GM23338 (cell line): ENCODE data around the gene C1orf50. TPM values are rescaled to one million over a fixed set of nuclear protein-coding genes. Genes with fewer than 3 reads are reported as not detected.
"Not testable (repeated sequence)": the region's sequence is repeated elsewhere in the genome, so short reads cannot be mapped to it uniquely, and the experiment has no call there.

Experiments
- ATAC-seq: fragments of 200-7000 bp; cut with Tn5 transposase; 3 replicates; pipeline ENCODE4 v1.9.1; 2020
- DNase-seq: peaks from one replicate; pipeline ENCODE4 v3.0.0-alpha.2; 2015; ENCODE audit warnings: low spot score
- H2AFZ ChIP-seq: fragments of 200-600 bp; sonication (generic); 2 replicates; pipeline ENCODE4 v1.8.0; 2016; ENCODE audit warnings: antibody characterized with exemption, mild to moderate bottlenecking, moderate library complexity
- H3F3A ChIP-seq: fragments of 200-600 bp; sonication (generic); replicated peaks from 2 replicates; pipeline ENCODE4 v1.8.0; 2017; ENCODE audit warnings: antibody characterized with exemption, mixed run types, low read depth
- H3K27ac ChIP-seq: fragments of 200-600 bp; sonication (generic); 2 replicates; pipeline ENCODE4 v1.6.1; 2016; ENCODE audit warnings: low read depth
- H3K27me3 ChIP-seq: fragments of 200-600 bp; sonication (generic); 2 replicates; pipeline ENCODE4 v1.8.0; 2016; ENCODE audit warnings: mild to moderate bottlenecking, mixed run types, moderate library complexity; ENCODE audit not compliant: insufficient read depth
- H3K36me3 ChIP-seq: fragments of 200-600 bp; sonication (generic); 2 replicates; pipeline ENCODE4 v1.8.0; 2016; ENCODE audit warnings: mild to moderate bottlenecking; ENCODE audit not compliant: insufficient read depth
- H3K4me1 ChIP-seq: fragments of 200-600 bp; sonication (generic); 2 replicates; pipeline ENCODE4 v1.8.0; 2016; ENCODE audit warnings: mild to moderate bottlenecking, moderate library complexity; ENCODE audit not compliant: insufficient read depth
- H3K4me2 ChIP-seq: fragments of 200-600 bp; sonication (generic); 2 replicates; pipeline ENCODE4 v1.7.1; 2017; ENCODE audit warnings: mixed run types
- H3K4me3 ChIP-seq: fragments of 200-600 bp; sonication (generic); 2 replicates; pipeline ENCODE4 v1.6.1; 2016; ENCODE audit warnings: mixed run types
- H3K79me2 ChIP-seq: fragments of 200-600 bp; sonication (generic); replicated peaks from 2 replicates; pipeline ENCODE4 v1.8.0; 2017; ENCODE audit warnings: mild to moderate bottlenecking; ENCODE audit not compliant: insufficient read depth
- H3K9me2 ChIP-seq: fragments of 200-600 bp; sonication (generic); 2 replicates; pipeline ENCODE4 v1.8.0; 2017; ENCODE audit not compliant: insufficient read depth
- H4K20me1 ChIP-seq: fragments of 200-600 bp; sonication (generic); replicated peaks from 2 replicates; pipeline ENCODE4 v1.8.0; 2017; ENCODE audit warnings: mild to moderate bottlenecking; ENCODE audit not compliant: insufficient read depth
- H3K27ac Mint-ChIP-seq: 2 replicates; pipeline ENCODE4 v1.8.0; 2020; ENCODE audit warnings: inconsistent platforms, mild to moderate bottlenecking, moderate library complexity, mixed read lengths
- H3K27me3 Mint-ChIP-seq: 3 replicates; pipeline ENCODE4 v1.8.0; 2022; ENCODE audit warnings: low read depth, mild to moderate bottlenecking, moderate library complexity, mixed read lengths, inconsistent platforms; ENCODE audit not compliant: insufficient read depth, poor library complexity
- H3K36me3 Mint-ChIP-seq: 3 replicates; pipeline ENCODE4 v1.8.0; 2021; ENCODE audit warnings: low read depth, mild to moderate bottlenecking, inconsistent platforms, moderate library complexity, mixed read lengths
- H3K4me1 Mint-ChIP-seq: 3 replicates; pipeline ENCODE4 v1.8.0; 2020; ENCODE audit warnings: mild to moderate bottlenecking, inconsistent platforms, mixed read lengths
- H3K4me3 Mint-ChIP-seq: 3 replicates; pipeline ENCODE4 v1.8.0; 2021; ENCODE audit warnings: moderate library complexity, mild to moderate bottlenecking, inconsistent platforms, mixed read lengths
- H3K9me3 Mint-ChIP-seq: 3 replicates; pipeline ENCODE4 v1.8.0; 2020; ENCODE audit warnings: moderate library complexity, mild to moderate bottlenecking, inconsistent platforms, mixed read lengths
- CREB1 ChIP-seq: fragments of 250-450 bp; sonication (Bioruptor Pico); IDR thresholded peaks from 2 replicates; pipeline ENCODE4 v1.5.0; 2020; ENCODE audit warnings: low read depth, mild to moderate bottlenecking, moderate library complexity
- EZH2 ChIP-seq: fragments of 200-600 bp; sonication (generic); IDR thresholded peaks from one replicate; pipeline ENCODE4 v1.8.0; 2017; ENCODE audit warnings: antibody characterized with exemption, mild to moderate bottlenecking, low read depth; ENCODE audit not compliant: unreplicated experiment
- EZH2phosphoT487 ChIP-seq: fragments of 200-600 bp; sonication (generic); IDR thresholded peaks from one replicate; pipeline ENCODE4 v1.8.1; 2018; ENCODE audit warnings: antibody characterized with exemption; ENCODE audit not compliant: unreplicated experiment
- NANOG ChIP-seq: IDR thresholded peaks from 2 replicates; pipeline ENCODE4 v1.6.1; 2016; ENCODE audit warnings: antibody characterized with exemption, borderline replicate concordance
- POLR2AphosphoS5 ChIP-seq: IDR thresholded peaks from 2 replicates; pipeline ENCODE4 v1.6.1; 2016; ENCODE audit warnings: antibody characterized with exemption, low read depth
- STAT1 ChIP-seq: IDR thresholded peaks from one replicate; pipeline ENCODE4 v1.6.1; 2016; ENCODE audit warnings: antibody characterized with exemption; ENCODE audit not compliant: unreplicated experiment
- ZNF114 ChIP-seq: fragments of 250-450 bp; sonication (Bioruptor Pico); IDR thresholded peaks from 2 replicates; pipeline ENCODE4 v1.5.0; 2020; ENCODE audit warnings: mild to moderate bottlenecking, moderate library complexity
- polyA plus RNA-seq: library from polyadenylated mRNA; unstranded; fragments of >200 nt; fragmentation: Nextera tagmentation; extraction: Ambion mirVana; gene quantifications from 2 replicates; pipeline ENCODE4 v1.2.1, GENCODE V29; 2016
- total RNA-seq: library from RNA; depleted of rRNA; stranded (reverse); fragments of >200 nt; shearing (Covaris generic); gene quantifications from 2 replicates; pipeline ENCODE4 v1.2.3, GENCODE V29; 2014
- TF ChIP-seq, protein P1 (sequence below): fragments of 250-450 bp; sonication (Bioruptor Pico); IDR thresholded peaks from 2 replicates; pipeline ENCODE4 v1.5.0; 2020; ENCODE audit warnings: mild to moderate bottlenecking, moderate library complexity
- TF ChIP-seq, protein P2 (sequence below): IDR thresholded peaks from one replicate; pipeline ENCODE4 v1.6.1; 2018; ENCODE audit warnings: antibody characterized with exemption; ENCODE audit not compliant: unreplicated experiment
- TF ChIP-seq, protein P3 (sequence below), 2 experiments: fragments of 200-600 bp in 1 of 2; sonication (generic) in 1 of 2; conservative IDR thresholded peaks; 2 replicates each; pipeline versions ENCODE4 v1.5.1 to v1.6.1; 2016 to 2017; ENCODE audit warnings: antibody characterized with exemption in 2 of 2, low read depth in 2 of 2, mild to moderate bottlenecking in 2 of 2, moderate library complexity in 1 of 2

Gene C1orf50
- total and polyA plus RNA-seq, 2 experiments from 2014 or later = 4.4 to 4.7 TPM

DNA sequence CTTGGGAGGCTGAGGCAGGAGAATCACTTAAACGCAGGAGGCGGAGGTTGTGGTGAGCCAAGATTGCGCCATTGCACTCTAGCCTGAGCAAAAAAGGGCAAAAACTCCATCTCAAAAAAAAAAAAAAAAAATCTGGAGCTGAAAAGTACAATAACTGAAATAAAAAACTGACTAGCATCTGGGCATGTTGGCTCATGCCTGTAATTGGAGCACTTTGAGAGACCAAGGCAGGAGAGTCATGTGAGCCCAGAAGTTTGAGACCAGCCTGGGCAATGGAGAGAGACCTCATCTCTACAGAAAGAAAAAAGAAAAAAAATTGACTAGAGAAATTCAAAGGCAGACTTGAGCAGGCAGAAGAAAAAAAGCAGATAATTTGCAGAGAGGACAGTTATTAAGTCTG lies 45.1 kb upstream of the C1orf50 start (continued):
- TF ChIP-seq, protein P1, sequence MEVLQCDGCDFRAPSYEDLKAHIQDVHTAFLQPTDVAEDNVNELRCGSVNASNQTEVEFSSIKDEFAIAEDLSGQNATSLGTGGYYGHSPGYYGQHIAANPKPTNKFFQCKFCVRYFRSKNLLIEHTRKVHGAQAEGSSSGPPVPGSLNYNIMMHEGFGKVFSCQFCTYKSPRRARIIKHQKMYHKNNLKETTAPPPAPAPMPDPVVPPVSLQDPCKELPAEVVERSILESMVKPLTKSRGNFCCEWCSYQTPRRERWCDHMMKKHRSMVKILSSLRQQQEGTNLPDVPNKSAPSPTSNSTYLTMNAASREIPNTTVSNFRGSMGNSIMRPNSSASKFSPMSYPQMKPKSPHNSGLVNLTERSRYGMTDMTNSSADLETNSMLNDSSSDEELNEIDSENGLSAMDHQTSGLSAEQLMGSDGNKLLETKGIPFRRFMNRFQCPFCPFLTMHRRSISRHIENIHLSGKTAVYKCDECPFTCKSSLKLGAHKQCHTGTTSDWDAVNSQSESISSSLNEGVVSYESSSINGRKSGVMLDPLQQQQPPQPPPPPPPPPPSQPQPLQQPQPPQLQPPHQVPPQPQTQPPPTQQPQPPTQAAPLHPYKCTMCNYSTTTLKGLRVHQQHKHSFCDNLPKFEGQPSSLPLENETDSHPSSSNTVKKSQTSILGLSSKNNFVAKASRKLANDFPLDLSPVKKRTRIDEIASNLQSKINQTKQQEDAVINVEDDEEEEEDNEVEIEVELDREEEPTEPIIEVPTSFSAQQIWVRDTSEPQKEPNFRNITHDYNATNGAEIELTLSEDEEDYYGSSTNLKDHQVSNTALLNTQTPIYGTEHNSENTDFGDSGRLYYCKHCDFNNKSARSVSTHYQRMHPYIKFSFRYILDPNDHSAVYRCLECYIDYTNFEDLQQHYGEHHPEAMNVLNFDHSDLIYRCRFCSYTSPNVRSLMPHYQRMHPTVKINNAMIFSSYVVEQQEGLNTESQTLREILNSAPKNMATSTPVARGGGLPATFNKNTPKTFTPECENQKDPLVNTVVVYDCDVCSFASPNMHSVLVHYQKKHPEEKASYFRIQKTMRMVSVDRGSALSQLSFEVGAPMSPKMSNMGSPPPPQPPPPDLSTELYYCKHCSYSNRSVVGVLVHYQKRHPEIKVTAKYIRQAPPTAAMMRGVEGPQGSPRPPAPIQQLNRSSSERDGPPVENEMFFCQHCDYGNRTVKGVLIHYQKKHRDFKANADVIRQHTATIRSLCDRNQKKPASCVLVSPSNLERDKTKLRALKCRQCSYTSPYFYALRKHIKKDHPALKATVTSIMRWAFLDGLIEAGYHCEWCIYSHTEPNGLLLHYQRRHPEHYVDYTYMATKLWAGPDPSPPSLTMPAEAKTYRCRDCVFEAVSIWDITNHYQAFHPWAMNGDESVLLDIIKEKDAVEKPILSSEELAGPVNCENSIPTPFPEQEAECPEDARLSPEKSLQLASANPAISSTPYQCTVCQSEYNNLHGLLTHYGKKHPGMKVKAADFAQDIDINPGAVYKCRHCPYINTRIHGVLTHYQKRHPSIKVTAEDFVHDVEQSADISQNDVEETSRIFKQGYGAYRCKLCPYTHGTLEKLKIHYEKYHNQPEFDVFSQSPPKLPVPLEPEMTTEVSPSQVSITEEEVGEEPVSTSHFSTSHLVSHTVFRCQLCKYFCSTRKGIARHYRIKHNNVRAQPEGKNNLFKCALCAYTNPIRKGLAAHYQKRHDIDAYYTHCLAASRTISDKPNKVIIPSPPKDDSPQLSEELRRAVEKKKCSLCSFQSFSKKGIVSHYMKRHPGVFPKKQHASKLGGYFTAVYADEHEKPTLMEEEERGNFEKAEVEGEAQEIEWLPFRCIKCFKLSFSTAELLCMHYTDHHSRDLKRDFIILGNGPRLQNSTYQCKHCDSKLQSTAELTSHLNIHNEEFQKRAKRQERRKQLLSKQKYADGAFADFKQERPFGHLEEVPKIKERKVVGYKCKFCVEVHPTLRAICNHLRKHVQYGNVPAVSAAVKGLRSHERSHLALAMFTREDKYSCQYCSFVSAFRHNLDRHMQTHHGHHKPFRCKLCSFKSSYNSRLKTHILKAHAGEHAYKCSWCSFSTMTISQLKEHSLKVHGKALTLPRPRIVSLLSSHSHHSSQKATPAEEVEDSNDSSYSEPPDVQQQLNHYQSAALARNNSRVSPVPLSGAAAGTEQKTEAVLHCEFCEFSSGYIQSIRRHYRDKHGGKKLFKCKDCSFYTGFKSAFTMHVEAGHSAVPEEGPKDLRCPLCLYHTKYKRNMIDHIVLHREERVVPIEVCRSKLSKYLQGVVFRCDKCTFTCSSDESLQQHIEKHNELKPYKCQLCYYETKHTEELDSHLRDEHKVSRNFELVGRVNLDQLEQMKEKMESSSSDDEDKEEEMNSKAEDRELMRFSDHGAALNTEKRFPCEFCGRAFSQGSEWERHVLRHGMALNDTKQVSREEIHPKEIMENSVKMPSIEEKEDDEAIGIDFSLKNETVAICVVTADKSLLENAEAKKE = no peak
- TF ChIP-seq EZH2phosphoT487 (no peak), EZH2 (no peak), NANOG (no peak), STAT1 (no peak)

DNA sequence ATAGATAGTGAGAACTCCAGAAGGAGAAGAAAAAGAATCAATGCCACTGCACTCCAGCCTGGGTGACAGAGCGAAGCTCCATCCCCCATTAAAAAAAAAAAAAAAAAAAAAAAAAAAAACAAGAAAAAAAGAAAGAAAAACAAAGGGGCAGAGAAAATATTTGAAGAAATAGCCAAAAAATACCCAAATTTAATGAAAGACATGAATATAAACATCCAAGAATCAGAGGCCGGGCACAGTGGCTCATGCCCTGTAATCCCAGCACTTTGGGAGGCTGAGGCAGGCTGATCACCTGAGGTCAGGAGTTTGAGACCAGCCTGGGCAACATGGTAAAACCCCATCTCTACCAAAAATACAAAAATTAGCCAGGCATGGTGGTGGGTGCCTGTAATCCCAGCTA lies 44.6 kb upstream of the C1orf50 start:
- H3K4me1 ChIP-seq, H4K20me1 ChIP-seq, DNase-seq, H3K36me3 ChIP-seq, H3F3A ChIP-seq, H3K4me3 ChIP-seq, ATAC-seq, H3K4me3 Mint-ChIP-seq, H3K4me2 ChIP-seq, H3K9me2 ChIP-seq, H3K27ac ChIP-seq, H3K9me3 Mint-ChIP-seq, H3K27me3 ChIP-seq, H3K36me3 Mint-ChIP-seq, H3K27me3 Mint-ChIP-seq, H3K27ac Mint-ChIP-seq, H2AFZ ChIP-seq, H3K4me1 Mint-ChIP-seq, H3K79me2 ChIP-seq: not testable (repeated sequence)

DNA sequence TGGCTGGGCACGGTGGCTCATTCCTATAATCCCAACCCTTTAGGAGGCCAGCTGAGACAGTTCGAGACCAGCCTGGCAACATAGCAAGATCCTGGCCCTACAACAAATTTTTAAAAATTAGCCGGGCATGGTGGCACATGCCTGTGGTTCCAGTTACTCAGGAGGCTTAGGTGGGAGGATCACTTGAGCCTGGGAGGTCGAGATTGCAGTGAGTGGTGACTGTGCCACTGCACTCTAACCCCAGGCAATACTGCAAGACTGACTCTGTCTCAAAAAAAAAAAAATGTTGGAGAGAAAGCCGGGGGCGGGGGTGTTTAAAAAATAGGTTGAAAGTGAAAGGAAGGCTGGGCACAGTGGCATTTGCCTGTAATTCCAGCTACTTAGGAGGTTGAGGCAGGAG lies 43.5 kb upstream of the C1orf50 start:
- Histone ChIP-seq H3K27me3 (no peaks in the 10 kb centered on the region), H4K20me1 (no peaks in the 10 kb centered on the region), H3F3A (no peaks in the 10 kb centered on the region), H3K36me3 (no peaks in the 10 kb centered on the region), H3K79me2 (no peaks in the 10 kb centered on the region), H3K4me3 (no peak overlapping the region), H3K9me2 (no peaks in the 10 kb centered on the region), H2AFZ (no peak overlapping the region), H3K4me2 (no peak overlapping the region), H3K27ac (no peak overlapping the region), H3K4me1 (0 out of 2 replicates have a peak, but pooled peaks cover 4% of the 10 kb centered on the region)
- H3K27me3 Mint-ChIP-seq = peaks cover 5% of the 10 kb centered on the region
- no peak for DNase-seq
- no peaks in the 10 kb centered on the region; the same call in 2 of the 3 replicates for H3K9me3 Mint-ChIP-seq
- no peaks in the 10 kb centered on the region for H3K4me1 Mint-ChIP-seq
- no peak overlapping the region for H3K4me3 Mint-ChIP-seq
- no peaks in the 10 kb centered on the region for H3K36me3 Mint-ChIP-seq
- no peak overlapping the region; the same call in 1 of the 2 replicates for H3K27ac Mint-ChIP-seq
- ATAC-seq = no peak
- TF ChIP-seq, protein P2, sequence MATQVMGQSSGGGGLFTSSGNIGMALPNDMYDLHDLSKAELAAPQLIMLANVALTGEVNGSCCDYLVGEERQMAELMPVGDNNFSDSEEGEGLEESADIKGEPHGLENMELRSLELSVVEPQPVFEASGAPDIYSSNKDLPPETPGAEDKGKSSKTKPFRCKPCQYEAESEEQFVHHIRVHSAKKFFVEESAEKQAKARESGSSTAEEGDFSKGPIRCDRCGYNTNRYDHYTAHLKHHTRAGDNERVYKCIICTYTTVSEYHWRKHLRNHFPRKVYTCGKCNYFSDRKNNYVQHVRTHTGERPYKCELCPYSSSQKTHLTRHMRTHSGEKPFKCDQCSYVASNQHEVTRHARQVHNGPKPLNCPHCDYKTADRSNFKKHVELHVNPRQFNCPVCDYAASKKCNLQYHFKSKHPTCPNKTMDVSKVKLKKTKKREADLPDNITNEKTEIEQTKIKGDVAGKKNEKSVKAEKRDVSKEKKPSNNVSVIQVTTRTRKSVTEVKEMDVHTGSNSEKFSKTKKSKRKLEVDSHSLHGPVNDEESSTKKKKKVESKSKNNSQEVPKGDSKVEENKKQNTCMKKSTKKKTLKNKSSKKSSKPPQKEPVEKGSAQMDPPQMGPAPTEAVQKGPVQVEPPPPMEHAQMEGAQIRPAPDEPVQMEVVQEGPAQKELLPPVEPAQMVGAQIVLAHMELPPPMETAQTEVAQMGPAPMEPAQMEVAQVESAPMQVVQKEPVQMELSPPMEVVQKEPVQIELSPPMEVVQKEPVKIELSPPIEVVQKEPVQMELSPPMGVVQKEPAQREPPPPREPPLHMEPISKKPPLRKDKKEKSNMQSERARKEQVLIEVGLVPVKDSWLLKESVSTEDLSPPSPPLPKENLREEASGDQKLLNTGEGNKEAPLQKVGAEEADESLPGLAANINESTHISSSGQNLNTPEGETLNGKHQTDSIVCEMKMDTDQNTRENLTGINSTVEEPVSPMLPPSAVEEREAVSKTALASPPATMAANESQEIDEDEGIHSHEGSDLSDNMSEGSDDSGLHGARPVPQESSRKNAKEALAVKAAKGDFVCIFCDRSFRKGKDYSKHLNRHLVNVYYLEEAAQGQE = no peak
- TF ChIP-seq EZH2phosphoT487 = no peak
- no peak for TF ChIP-seq ZNF114 (CRISPR knock-in tag)
- TF ChIP-seq, protein P3, sequence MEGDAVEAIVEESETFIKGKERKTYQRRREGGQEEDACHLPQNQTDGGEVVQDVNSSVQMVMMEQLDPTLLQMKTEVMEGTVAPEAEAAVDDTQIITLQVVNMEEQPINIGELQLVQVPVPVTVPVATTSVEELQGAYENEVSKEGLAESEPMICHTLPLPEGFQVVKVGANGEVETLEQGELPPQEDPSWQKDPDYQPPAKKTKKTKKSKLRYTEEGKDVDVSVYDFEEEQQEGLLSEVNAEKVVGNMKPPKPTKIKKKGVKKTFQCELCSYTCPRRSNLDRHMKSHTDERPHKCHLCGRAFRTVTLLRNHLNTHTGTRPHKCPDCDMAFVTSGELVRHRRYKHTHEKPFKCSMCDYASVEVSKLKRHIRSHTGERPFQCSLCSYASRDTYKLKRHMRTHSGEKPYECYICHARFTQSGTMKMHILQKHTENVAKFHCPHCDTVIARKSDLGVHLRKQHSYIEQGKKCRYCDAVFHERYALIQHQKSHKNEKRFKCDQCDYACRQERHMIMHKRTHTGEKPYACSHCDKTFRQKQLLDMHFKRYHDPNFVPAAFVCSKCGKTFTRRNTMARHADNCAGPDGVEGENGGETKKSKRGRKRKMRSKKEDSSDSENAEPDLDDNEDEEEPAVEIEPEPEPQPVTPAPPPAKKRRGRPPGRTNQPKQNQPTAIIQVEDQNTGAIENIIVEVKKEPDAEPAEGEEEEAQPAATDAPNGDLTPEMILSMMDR (conservative IDR thresholded peaks at IDR 0.05; ENCODE audit: low read depth in 2 of 2) = no peak
- no peak for TF ChIP-seq STAT1
- no peak for TF ChIP-seq POLR2AphosphoS5
- TF ChIP-seq CREB1 = no peak
